Naive thymus-derived CD4-positive, alpha-beta T cell (primary cell): ENCODE data around the gene PKP4. TPM values are rescaled to one million over a fixed set of nuclear protein-coding genes. Genes with fewer than 3 reads are reported as not detected.

Experiments used
- ATAC-seq: fragments of 150-1000 bp; cut with Tn5 transposase; 2 replicates; pipeline ENCODE4 v1.10.0; 2021; ENCODE audit warnings: mild to moderate bottlenecking, moderate library complexity
- CTCF ChIA-PET: fragments of 350-600 bp; sonication (Branson Sonifier 250); formaldehyde crosslinking; loops from one replicate; lab custom pipeline; 2021; ENCODE audit warnings: antibody characterized with exemption; lab: Charles Lee
- POLR2A ChIA-PET: fragments of 350-600 bp; sonication (Branson Sonifier 250); formaldehyde crosslinking; loops from one replicate; lab custom pipeline; 2021; ENCODE audit warnings: antibody characterized with exemption, inconsistent platforms; lab: Charles Lee
- DNase-seq, 9 donors: peaks; one replicate each; pipeline versions ENCODE4 v3.0.0 to v3.0.0-alpha.2; 2020 to 2022; ENCODE audit warnings: mixed read lengths in 1 of 9
- H3K27ac ChIP-seq: one replicate; pipeline ENCODE4 v1.7.0; 2013; ENCODE audit warnings: mild to moderate bottlenecking, low read depth, low read length, moderate library complexity
- H3K27me3 ChIP-seq, 2 donors: one replicate each; pipeline ENCODE4 v1.7.0; 2013; ENCODE audit warnings: low read length in 2 of 2, mild to moderate bottlenecking in 2 of 2, moderate library complexity in 2 of 2; ENCODE audit not compliant: control insufficient read depth in 2 of 2, insufficient read depth in 2 of 2
- H3K36me3 ChIP-seq, 3 experiments: 1 replicate in 2 of 3; 2 replicates in 1 of 3; pipeline ENCODE4 v1.7.0; 2013; ENCODE audit warnings: low read length in 3 of 3, mild to moderate bottlenecking in 3 of 3, moderate library complexity in 1 of 3; ENCODE audit not compliant: insufficient read depth in 3 of 3, control insufficient read depth in 2 of 3
- H3K4me1 ChIP-seq, 2 donors: one replicate each; pipeline ENCODE4 v1.7.0; 2013; ENCODE audit warnings: low read length in 2 of 2, mild to moderate bottlenecking in 2 of 2, moderate library complexity in 1 of 2; ENCODE audit not compliant: control insufficient read depth in 2 of 2, insufficient read depth in 2 of 2
- H3K4me3 ChIP-seq: 2 replicates; pipeline ENCODE4 v1.7.0; 2013; ENCODE audit warnings: mild to moderate bottlenecking, low read length
- H3K9me3 ChIP-seq, 3 experiments: 1 replicate in 2 of 3; 2 replicates in 1 of 3; pipeline ENCODE4 v1.7.0; 2013; ENCODE audit warnings: low read length in 3 of 3; ENCODE audit not compliant: control insufficient read depth in 2 of 3
- H3K27ac Mint-ChIP-seq, 9 donors: one replicate each; pipeline ENCODE4 v1.8.0; 2020 to 2022; ENCODE audit warnings: mixed read lengths in 9 of 9, mild to moderate bottlenecking in 8 of 9, moderate library complexity in 5 of 9, inconsistent platforms in 2 of 9
- H3K27me3 Mint-ChIP-seq, 5 donors: one replicate each; pipeline ENCODE4 v1.8.0; 2021 to 2022; ENCODE audit warnings: mixed read lengths in 5 of 5, mild to moderate bottlenecking in 1 of 5
- H3K36me3 Mint-ChIP-seq, 5 donors: one replicate each; pipeline ENCODE4 v1.8.0; 2020 to 2022; ENCODE audit warnings: mixed read lengths in 5 of 5, mild to moderate bottlenecking in 3 of 5, inconsistent platforms in 1 of 5
- H3K4me1 Mint-ChIP-seq, 7 donors: one replicate each; pipeline ENCODE4 v1.8.0; 2020 to 2022; ENCODE audit warnings: mixed read lengths in 7 of 7, mild to moderate bottlenecking in 3 of 7, inconsistent platforms in 1 of 7
- H3K4me3 Mint-ChIP-seq, 10 donors: one replicate each; pipeline ENCODE4 v1.8.0; 2020 to 2022; ENCODE audit warnings: mild to moderate bottlenecking in 10 of 10, mixed read lengths in 10 of 10, moderate library complexity in 6 of 10, inconsistent platforms in 2 of 10
- H3K9me3 Mint-ChIP-seq, 11 donors: one replicate each; pipeline ENCODE4 v1.8.0; 2020 to 2022; ENCODE audit warnings: mixed read lengths in 11 of 11, mild to moderate bottlenecking in 4 of 11, inconsistent platforms in 1 of 11, moderate library complexity in 1 of 11
- intact Hi-C, 2 donors: fragments of 100-400 bp; cut with micrococcal nuclease; formaldehyde crosslinking; loops; one replicate each; pipeline ENCODE4 v1.15.1; 2023
- polyA plus RNA-seq, 2 donors: library from polyadenylated mRNA; unstranded; fragments of 300-500 nt; fragmentation: Illumina TruSeq; gene quantifications; one replicate each; pipeline ENCODE4 v1.2.3, GENCODE V29; 2021
- total RNA-seq, 6 experiments: library from RNA in 5 of 6; stranded (reverse) in 5 of 6; gene quantifications; 1 replicate in 5 of 6; 2 replicates in 1 of 6; pipeline ENCODE4 v1.2.3 and lab custom pipeline; 2021 to 2026

PKP4 gene
- total and polyA plus RNA-seq, 7 experiments from 2014 or later: 1.3 to 33.2 (median 16.6) TPM

DNA sequence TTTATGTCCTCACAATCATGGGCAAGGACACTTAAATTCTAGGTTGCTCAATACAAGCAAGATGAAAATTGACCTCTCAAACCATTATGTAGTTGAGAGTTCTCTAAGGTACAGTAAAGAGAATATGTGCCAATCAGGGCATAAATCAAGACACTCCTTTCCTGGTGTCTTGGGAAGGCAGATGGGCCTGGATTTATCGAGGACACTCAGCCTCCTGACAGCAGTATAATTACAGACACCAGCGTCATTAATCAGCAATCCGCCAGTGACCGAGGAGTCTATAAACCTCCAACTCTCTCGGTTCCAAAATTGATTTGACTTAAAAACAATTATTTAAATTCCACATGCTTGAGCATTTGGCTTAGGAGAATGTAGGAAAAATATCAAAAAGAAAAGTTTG is 262.7 kb downstream of the PKP4 start:
- no peaks in the 10 kb centered on the region for H3K4me1 ChIP-seq
- H3K27me3 Mint-ChIP-seq: peaks cover 0 to 13% (median 6%) of the 10 kb centered on the region in 5 donors
- no peaks in the 10 kb centered on the region for H3K36me3 ChIP-seq
- no peak overlapping the region for H3K27ac ChIP-seq
- H3K9me3 Mint-ChIP-seq: peaks cover 0 to 3% (median 0%) of the 10 kb centered on the region in 11 donors
- POLR2A ChIA-PET: no interaction called here
- intact Hi-C loops: no loop called here
- H3K4me3 ChIP-seq: no peak overlapping the region
- no peak overlapping the region for H3K4me3 Mint-ChIP-seq
- H3K4me1 Mint-ChIP-seq: peaks cover 0 to 2% (median 0%) of the 10 kb centered on the region in 7 donors
- CTCF ChIA-PET: no interaction called here
- no peak overlapping the region for H3K27ac Mint-ChIP-seq
- H3K36me3 Mint-ChIP-seq: no peaks in the 10 kb centered on the region
- ATAC-seq: no peak
- no peaks in the 10 kb centered on the region for H3K9me3 ChIP-seq
- DNase-seq: no peak
- no peaks in the 10 kb centered on the region for H3K27me3 ChIP-seq

DNA sequence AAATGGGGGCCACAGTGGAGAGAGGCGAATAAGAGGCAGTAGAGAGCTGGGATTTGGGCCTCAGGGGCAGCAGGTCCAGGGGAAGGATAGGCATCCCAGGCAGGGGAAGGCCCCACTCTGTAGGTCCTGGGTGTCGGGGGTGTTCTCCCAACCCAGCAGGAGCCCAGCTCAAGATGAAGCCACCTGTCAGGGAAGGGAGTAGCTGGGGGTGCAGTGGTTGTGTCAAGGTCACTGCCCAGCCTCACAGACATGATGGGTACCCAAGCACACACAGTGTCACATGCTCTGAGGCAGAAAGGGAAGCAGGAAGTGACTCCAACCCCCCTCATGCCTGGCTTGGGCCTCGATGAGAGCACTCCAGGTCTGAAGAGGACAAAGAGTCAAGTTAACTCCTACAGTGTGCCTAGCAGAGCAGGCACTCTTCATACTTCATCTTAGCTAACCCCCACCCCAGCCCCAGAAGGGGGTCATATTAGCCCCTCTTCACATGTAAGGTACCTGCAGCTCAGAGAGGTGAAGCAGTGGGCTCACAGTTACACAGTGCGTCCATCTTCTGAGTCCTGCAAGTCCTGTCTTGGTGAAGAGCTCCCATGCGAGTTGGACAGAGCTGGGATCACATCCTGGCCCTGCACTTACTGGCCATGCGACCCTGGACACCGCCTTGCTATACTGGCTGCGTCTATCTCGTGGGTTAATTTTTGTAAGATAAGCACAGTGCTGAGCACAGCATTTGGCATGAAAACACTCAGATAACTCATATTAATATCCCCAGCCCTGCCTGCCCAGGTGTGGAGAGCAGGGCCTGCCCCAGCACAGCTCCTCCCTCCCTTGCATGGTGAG is 265.7 kb downstream of the PKP4 start:
- Histone ChIP-seq H3K36me3 (no peaks in the 10 kb centered on the region), H3K27me3 (no peaks in the 10 kb centered on the region), H3K4me1 (no peaks in the 10 kb centered on the region), H3K4me3 (no peak overlapping the region), H3K27ac (no peak overlapping the region), H3K9me3 (no peaks in the 10 kb centered on the region)
- peaks cover 0 to 6% (median 0%) of the 10 kb centered on the region in 5 donors for H3K27me3 Mint-ChIP-seq
- ChIA-PET POLR2A (no interaction called here), CTCF (no interaction called here)
- no peak overlapping the region for H3K27ac Mint-ChIP-seq
- H3K36me3 Mint-ChIP-seq: no peaks in the 10 kb centered on the region
- no peak for ATAC-seq
- DNase-seq: no peak
- intact Hi-C loops: no loop called here
- H3K4me3 Mint-ChIP-seq: no peak overlapping the region
- H3K4me1 Mint-ChIP-seq: peaks cover 0 to 2% (median 0%) of the 10 kb centered on the region in 7 donors
- H3K9me3 Mint-ChIP-seq: peaks cover 0 to 3% (median 0%) of the 10 kb centered on the region in 11 donors

DNA sequence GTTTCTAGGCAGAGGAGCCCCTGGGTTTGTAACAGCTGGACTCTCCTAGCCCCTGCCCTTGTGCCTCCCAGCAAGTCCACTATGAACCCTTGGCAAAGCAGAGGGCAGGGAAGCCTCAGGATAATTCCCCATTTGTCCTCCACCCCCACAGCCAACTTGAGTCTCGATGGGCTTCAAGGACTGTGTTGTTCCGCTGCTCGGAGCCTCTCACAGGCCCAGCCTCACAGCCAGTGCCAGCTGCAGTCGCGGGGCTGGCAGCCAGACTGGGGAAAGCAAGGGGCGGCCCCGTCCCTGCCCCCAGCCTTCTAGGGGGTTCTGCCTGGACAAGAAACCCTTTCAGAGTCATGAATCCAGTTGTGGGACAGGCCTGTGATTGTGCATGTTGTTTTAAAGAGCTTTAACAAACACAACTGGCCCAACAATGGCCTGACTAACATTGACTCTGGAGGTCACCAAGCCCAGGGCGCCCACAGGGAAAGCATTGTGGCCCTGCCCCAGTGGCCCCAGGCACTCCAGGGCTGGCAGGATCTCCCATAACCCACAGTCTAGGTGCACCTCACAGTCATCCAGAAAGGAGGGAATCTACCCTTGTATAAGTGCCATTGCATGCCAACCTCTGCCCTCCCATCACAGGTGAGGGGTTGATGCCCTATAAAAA is 266.6 kb downstream of the PKP4 start:
- CTCF ChIA-PET: interaction anchor here (0.6 kb wide), 1 partner anchor 30 kb away, joined by 3 read pairs; no protein-coding TSS in a partner anchor
- H3K27me3 ChIP-seq: no peaks in the 10 kb centered on the region
- H3K9me3 ChIP-seq: no peaks in the 10 kb centered on the region
- Mint-ChIP-seq H3K4me1 (peaks cover 0 to 2% (median 0%) of the 10 kb centered on the region in 7 donors), H3K27me3 (peaks cover 0 to 8% (median 0%) of the 10 kb centered on the region in 5 donors), H3K36me3 (no peaks in the 10 kb centered on the region), H3K9me3 (peaks cover 0 to 3% (median 0%) of the 10 kb centered on the region in 11 donors), H3K4me3 (no peak overlapping the region), H3K27ac (no peak overlapping the region)
- no peak overlapping the region for H3K4me3 ChIP-seq
- POLR2A ChIA-PET: no interaction called here
- DNase-seq (no peak), ATAC-seq (no peak)
- intact Hi-C loops: no loop called here
- no peak overlapping the region for H3K27ac ChIP-seq
- no peaks in the 10 kb centered on the region for H3K36me3 ChIP-seq
- no peaks in the 10 kb centered on the region for H3K4me1 ChIP-seq

DNA sequence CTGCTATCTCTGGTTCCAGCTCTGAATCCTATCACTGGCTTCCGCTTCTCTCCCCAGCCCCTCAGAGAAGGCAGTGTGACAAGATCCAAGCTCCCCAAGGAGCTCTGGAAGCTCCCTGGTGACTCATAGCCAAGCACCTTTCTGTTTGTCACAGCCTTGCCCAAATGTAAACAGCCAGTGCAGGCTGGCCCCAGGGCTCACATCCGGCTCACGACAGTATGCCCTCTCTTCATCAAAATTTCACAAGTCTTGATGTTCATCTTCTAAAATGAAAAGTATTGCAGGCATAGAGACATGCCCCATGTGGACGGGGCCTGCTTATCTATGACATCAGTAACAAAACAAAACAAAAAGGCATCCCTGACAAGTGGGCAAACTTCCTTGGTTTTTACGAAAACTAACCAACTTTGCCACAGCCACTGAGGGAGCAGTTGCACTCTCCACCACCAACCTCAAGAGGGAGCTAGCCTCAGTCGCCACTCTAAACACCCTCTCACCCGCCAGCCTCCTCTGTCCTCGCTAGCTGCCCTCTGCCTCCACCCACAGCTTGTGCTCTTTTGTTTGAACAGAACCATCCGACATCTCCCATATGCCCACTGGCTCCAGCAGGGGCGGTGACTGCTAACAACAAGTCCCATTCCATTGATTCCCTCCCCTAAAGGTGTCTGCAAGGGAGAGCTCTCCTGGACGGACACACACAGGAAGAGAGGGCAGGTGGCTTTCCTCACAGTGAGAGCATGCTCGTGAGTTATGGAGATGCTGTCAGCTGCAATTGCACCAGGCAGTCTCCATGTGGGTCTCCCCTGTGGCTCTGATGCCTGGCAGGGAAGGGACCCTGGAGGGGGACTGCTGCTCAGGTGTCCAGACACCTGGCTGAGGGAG is 267.4 kb downstream of the PKP4 start:
- ATAC-seq: no peak
- H3K4me3 Mint-ChIP-seq: no peak overlapping the region
- H3K27me3 Mint-ChIP-seq: peaks cover 0 to 8% (median 0%) of the 10 kb centered on the region in 5 donors
- intact Hi-C loops: no loop called here
- no peaks in the 10 kb centered on the region for H3K36me3 Mint-ChIP-seq
- Histone ChIP-seq H3K4me1 (no peaks in the 10 kb centered on the region), H3K27me3 (no peaks in the 10 kb centered on the region), H3K9me3 (no peaks in the 10 kb centered on the region), H3K4me3 (no peak overlapping the region), H3K36me3 (no peaks in the 10 kb centered on the region), H3K27ac (no peak overlapping the region)
- no peak for DNase-seq
- CTCF ChIA-PET: interaction anchor here (0.6 kb wide), 1 partner anchor 29 kb away, joined by 3 read pairs; no protein-coding TSS in a partner anchor
- peaks cover 0 to 2% (median 0%) of the 10 kb centered on the region in 7 donors for H3K4me1 Mint-ChIP-seq
- POLR2A ChIA-PET: no interaction called here
- peaks cover 0 to 3% (median 0%) of the 10 kb centered on the region in 11 donors for H3K9me3 Mint-ChIP-seq
- H3K27ac Mint-ChIP-seq: no peak overlapping the region

DNA sequence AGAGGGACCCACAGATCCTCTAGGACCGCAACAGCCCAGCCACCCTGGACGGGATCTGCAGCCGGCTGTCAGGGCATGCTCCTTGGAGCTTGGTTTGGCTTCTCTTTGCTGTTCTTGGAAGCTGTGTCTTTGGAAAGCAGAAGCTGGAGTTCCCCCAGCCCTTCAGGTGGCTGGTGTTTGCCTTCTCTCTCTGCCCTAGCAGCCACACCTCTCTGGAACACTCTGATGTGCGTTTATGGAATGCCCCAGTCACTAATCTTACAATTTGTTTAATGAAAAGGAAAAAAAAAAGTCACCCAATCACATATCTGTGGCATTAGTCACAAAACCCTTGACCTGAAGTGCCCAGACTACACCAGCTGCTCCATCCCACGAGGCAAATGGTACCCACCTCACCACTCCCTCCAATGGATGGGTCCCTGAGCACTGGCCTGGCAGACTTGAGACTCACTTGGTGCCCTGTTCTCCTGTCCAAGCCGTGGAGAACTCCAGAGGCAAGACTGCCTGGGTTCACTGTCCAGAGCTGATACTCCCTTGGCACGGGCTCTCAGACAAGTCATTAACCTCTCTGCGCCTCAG is 268.1 kb downstream of the PKP4 start:
- H3K36me3 Mint-ChIP-seq: no peaks in the 10 kb centered on the region
- no peak overlapping the region for H3K4me3 Mint-ChIP-seq
- ChIA-PET CTCF (no interaction called here), POLR2A (no interaction called here)
- no peaks in the 10 kb centered on the region for H3K36me3 ChIP-seq
- H3K9me3 ChIP-seq: no peaks in the 10 kb centered on the region
- H3K27ac ChIP-seq: no peak overlapping the region
- no peak overlapping the region for H3K27ac Mint-ChIP-seq
- no peak for ATAC-seq
- H3K27me3 Mint-ChIP-seq: peaks cover 0 to 9% (median 0%) of the 10 kb centered on the region in 5 donors
- no peak overlapping the region for H3K4me3 ChIP-seq
- DNase-seq: no peak
- intact Hi-C loops: no loop called here
- peaks cover 0 to 2% (median 0%) of the 10 kb centered on the region in 7 donors for H3K4me1 Mint-ChIP-seq
- peaks cover 0 to 3% (median 0%) of the 10 kb centered on the region in 11 donors for H3K9me3 Mint-ChIP-seq
- H3K27me3 ChIP-seq: no peaks in the 10 kb centered on the region
- H3K4me1 ChIP-seq: no peaks in the 10 kb centered on the region

DNA sequence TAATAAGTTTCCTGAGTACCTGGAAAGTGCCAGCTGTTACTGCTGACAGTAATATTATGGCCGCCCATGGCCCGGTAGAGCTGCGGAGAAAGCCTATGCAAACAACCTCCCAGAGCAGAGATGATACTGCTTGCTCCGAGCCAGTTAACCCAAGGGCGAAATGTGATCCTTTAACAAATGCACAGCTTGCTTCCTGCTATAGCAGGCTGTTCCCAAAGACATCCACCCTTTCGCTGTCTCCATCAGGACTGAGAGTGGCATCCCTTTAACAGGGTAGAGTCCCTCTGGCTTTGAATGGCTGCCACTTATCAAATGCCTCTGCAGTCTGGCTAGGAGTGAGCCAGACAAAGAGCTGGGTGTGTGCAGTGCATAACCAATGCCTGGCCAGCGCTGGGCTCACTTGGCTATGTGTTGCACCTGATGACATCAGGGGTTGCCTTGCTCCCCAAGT is 268.7 kb downstream of the PKP4 start:
- intact Hi-C loops: no loop called here
- peaks cover 0 to 1% (median 0%) of the 10 kb centered on the region in 7 donors for H3K4me1 Mint-ChIP-seq
- H3K4me3 Mint-ChIP-seq: no peak overlapping the region
- DNase-seq (no peak), ATAC-seq (no peak)
- peaks cover 0 to 14% (median 0%) of the 10 kb centered on the region in 5 donors for H3K27me3 Mint-ChIP-seq
- H3K36me3 Mint-ChIP-seq: no peaks in the 10 kb centered on the region
- H3K9me3 Mint-ChIP-seq: peaks cover 0 to 2% (median 0%) of the 10 kb centered on the region in 11 donors
- Histone ChIP-seq H3K4me1 (no peaks in the 10 kb centered on the region), H3K27ac (no peak overlapping the region), H3K36me3 (no peaks in the 10 kb centered on the region), H3K9me3 (no peaks in the 10 kb centered on the region), H3K27me3 (no peaks in the 10 kb centered on the region), H3K4me3 (no peak overlapping the region)
- H3K27ac Mint-ChIP-seq: no peak overlapping the region
- CTCF ChIA-PET: no interaction called here
- POLR2A ChIA-PET: no interaction called here
